Stimulated activated CD8-positive, alpha-beta memory T cell treated with anti-CD3 and anti-CD28 coated beads, Interleukin-4, amount 100 ng/mL, for 24 hours (primary cell): ENCODE results near the gene ALAS1.

ENCODE experiments used
- DNase-seq: peaks from one replicate; pipeline ENCODE4 v3.0.0-alpha.2; 2020; ENCODE audit warnings: low read depth

Gene ALAS1

DNA sequence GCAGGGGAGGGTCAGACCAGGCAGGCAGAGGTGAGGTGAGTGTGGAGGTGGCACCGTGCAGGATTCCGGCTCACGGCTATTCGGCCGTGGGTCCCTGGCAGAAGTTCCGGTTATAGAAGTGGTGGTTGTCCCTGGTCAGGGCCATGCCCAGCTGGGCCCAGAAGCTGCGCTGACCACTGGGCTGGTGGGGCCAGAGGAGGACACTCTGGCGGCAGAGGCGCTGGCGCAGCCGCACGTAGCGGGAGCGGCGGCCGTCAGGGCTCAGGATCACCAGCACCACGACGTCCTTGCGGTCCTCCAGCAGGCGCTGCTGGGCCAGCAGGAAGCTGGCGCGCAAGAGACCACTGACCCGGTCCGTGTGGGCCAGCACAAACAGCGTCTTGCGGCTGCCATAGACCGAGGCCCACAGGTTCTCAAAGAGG is 23.2 kb downstream of the ALAS1 start:
- no peak for DNase-seq

- no peak for DNase-seq
Observed at GRCh38 chr3:52221563-52222318, 23.8 kb downstream of the ALAS1 start.

GRCh38 chr3:52222319-52223221 is 24.6 kb downstream of the ALAS1 start:
- DNase-seq: no peak

GRCh38 chr3:52223449-52224408 is 25.8 kb downstream of the ALAS1 start:
- no peak for DNase-seq

- DNase-seq: no peak
Observed at GRCh38 chr3:52225452-52226228, 27.7 kb downstream of the ALAS1 start, which contains the start of gene TLR9. TLR9 (minus strand) TSS chr3:52225645; CDS start chr3:52225529, 116 bp downstream.

DNA sequence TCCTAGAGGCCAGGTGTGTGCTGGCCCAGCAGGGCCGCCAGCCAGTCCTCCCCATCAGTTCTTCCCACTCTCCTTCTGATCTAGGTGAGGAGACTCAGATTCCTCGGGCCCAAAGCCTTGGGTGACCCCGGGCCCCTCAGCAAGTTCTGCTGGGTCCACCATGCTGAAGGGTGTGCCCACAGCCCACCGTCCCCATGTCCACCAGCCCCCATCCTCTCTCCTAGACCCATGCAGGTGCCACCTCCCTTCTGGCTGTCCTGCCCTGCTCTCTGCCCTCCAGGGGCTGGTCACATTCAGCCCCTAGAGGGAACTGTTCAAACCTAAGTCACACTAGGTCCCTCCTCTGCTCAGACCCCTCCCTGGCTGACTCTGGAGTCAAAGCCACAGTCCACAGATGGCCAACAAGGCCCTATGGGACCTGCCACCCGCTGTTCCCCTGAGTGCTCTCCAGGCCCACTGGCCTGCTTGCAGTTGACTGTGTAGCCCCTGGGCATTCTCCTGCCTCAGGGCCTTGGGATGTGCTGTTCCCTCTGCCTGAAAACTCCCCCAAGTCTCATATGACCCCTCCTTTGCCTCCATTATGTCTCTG is 28.4 kb downstream of the ALAS1 start:
- DNase-seq: no peak

- DNase-seq: no peak
Observed at GRCh38 chr3:52227117-52227516, 29.2 kb downstream of the ALAS1 start.

- no peak for DNase-seq
Observed at GRCh38 chr3:52227766-52228165, 29.8 kb downstream of the ALAS1 start.

DNA sequence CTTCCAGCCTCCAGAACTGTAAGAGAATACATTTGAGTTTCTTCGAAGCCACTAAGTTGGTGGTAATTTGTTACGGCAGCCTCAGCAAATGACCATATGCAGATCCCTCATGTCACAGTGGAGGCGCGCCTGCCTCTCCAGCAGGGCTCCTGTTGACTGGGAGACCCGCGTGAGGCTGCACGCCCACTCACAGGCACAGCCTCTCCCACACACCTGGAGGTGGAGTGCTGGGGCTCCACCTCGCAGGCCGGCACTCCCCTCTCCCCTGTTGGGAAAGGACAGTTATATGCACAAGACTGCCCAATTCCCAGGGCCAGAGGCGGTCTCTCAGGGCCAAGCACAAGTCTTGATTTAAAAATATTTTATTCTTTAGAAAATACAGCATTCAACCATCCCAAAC is 30.3 kb downstream of the ALAS1 start:
- DNase-seq: no peak

- no peak for DNase-seq
Observed at GRCh38 chr3:52228751-52229291, 30.9 kb downstream of the ALAS1 start.

GRCh38 chr3:52229656-52230055 is 31.7 kb downstream of the ALAS1 start:
- no peak for DNase-seq

- DNase-seq: no peak
Observed at GRCh38 chr3:52230461-52230860, 32.5 kb downstream of the ALAS1 start.

GRCh38 chr3:52230889-52231499 is 33.0 kb downstream of the ALAS1 start:
- no peak for DNase-seq

GRCh38 chr3:52231502-52232278 is 33.7 kb downstream of the ALAS1 start:
- DNase-seq: peak; percentile 85

- no peak for DNase-seq
Observed at GRCh38 chr3:52232279-52233107, 34.5 kb downstream of the ALAS1 start.

DNA sequence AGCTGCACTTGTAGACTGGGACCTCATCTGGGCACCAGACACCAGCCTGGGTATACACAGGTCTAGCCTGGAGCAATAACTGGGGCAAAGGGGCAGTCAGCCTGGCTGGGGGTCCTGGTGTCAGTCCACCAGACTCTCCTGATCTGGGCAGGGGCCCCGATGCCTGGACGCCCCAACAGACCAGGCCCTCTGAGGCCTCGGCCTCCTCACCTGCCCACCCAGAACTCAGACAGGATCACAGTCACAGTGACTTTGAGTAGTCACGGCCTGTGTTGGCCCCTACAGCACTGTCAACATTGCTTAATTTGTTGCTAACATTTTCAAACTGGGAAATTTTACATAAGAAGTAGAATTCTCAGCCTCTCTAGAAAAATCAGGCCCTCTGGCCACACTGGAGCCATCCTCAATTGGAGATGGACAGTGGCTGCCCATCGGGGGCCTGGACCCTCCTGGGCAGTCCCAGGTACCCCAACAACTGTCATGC is 35.2 kb downstream of the ALAS1 start:
- no peak for DNase-seq

DNA sequence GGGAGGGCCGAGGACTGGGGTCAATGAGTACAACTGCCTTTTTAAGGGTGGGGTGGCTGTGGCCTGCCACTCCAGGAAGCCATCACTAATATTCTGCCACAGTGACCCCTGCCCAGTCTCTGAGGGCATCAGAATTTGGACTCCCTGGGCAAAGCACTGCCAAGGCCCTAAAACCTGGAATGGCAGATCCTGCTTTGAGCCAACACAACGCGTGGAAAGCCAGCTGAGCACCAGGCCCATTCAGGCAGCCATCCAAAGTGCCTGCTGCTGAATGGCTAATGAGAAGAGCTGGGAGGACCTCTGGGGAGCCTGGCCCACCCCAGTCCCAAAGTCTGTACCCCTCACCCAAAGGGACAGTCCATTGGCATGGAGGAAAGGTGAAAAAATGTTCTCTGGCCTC is 36.0 kb downstream of the ALAS1 start:
- no peak for DNase-seq
